Stimulated activated CD4-positive, alpha-beta T cell treated with anti-CD3 and anti-CD28 coated beads, Interleukin-1b, Interleukin-23, amount 100 ng/mL, for 24 hours (primary cell): ENCODE measurements around the gene FOXO3B.
"Not testable (repeated sequence)": the region's sequence is repeated elsewhere in the genome, so short reads cannot be mapped to it uniquely, and the experiment has no call there.

Experiments used
- DNase-seq, 4 experiments: peaks; one replicate each; pipeline ENCODE4 v3.0.0-alpha.2; 2020; ENCODE audit warnings: low read depth in 4 of 4, low spot score in 1 of 4

FOXO3B gene

GRCh38 chr17:18681767-18682571, at the start of gene FOXO3B:
TSS of gene FOXO3B (minus strand) at chr17:18682314. CDS start at chr17:18681651, 663 bp downstream.
- peak in 3 of 4 experiments; percentile 35 to 53 (median 46) for DNase-seq

DNA sequence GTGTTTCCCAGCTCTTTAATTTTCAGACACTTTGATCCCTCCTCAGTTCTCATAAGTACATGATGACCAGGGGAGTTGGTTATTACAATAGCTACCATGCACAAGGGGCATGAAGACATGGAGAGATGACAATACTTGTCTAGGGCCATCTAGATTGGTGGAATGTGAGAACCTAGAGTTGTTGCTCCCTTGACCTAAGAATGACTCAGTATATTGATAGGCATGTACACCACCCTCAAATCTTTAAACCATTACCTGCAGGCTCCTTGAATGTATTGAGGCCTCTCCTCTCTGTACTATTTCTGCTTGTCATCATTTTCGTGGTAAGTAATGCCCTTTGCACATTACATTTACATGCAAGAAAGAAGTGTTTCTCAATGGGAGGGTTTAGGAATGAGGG, 41.4 kb upstream of the FOXO3B start:
- DNase-seq: not testable (repeated sequence)

DNA sequence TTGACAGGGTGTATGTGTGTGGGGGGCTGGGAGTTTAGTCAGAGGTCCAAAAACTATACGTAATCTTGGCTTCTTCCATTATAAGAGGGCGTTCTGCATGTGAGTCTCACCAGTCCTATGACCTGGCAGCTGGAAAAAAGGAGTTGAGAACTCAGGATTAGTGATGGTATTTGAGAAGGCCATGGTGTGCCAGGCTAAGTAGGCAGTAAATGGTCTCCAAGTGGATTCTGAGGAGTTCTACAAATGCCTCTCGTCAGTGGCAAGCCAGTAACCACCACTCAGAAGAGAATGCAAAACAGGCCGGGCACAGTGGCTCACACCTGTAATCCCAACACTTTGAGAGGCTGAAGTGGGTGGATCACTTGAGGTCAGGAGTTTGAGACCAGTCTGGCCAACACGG, 40.5 kb upstream of the FOXO3B start:
- not testable (repeated sequence) for DNase-seq

DNA sequence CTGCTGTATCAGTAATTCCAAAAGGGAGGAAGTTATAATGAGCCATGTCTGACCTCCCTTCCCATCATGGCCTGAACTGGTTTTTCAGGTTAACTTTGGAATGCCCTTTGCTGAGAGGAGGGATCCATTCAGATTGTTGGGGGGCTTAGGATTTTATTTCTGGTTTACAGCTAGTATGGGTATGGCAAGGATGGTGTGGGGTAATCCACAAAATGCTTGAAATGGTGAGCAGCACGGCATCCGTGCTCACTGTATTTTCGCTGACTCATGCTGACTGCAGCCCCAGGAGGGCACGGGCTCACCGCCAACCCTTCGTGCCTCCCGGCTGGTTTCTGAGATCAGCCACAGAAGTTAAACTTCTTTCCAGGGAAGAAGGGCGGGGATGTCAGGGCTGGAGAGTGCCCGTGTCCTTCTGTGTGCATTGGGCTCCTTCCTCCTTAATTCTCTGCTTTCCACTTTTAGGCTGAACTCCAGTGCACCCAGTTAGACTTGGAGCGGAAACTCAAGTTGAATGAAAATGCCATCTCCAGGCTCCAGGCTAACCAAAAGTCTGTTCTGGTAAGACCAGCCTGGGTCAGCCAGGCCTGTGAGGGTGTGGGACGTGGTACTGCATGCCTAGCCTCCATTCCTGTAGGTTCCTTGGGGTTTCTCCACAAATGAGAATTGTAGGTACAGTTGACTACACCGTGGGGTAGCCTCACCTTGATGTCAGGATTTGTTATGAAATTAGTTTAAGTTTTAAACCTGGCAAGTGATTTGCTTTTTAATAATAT, 39.8 kb upstream of the FOXO3B start:
- DNase-seq: not testable (repeated sequence)

DNA sequence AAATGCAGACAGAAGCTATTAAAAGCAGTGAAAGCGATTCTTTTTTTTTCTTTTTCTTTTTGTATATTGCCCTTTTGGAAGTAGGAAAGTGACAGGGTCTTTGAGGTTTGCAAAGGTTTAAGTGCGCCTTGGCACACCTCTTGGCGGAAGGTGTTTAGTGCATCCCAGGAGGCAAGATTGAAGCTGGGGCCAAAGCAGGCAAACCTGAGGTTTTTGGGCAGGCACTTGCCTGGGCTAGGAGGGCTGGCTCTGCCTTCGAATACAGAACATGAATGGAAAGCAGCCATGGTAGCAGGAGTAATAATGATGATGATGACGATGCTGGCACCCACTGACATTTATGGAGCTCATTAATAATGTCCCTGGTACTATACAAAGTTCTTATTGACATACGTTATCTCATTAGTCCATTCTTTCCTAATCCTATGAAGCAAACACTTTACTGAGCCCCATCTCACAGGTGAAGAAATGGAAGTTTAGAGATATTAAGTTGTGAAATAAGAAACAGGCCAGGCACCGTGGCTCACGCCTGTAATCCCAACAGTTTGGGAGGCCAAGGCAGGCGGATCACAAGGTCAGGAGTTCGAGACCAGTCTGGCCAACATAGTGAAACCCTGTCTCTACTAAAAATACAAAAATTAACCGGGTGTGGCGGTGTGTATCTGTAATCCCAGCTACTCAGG, 37.5 kb upstream of the FOXO3B start:
- DNase-seq: not testable (repeated sequence)

DNA sequence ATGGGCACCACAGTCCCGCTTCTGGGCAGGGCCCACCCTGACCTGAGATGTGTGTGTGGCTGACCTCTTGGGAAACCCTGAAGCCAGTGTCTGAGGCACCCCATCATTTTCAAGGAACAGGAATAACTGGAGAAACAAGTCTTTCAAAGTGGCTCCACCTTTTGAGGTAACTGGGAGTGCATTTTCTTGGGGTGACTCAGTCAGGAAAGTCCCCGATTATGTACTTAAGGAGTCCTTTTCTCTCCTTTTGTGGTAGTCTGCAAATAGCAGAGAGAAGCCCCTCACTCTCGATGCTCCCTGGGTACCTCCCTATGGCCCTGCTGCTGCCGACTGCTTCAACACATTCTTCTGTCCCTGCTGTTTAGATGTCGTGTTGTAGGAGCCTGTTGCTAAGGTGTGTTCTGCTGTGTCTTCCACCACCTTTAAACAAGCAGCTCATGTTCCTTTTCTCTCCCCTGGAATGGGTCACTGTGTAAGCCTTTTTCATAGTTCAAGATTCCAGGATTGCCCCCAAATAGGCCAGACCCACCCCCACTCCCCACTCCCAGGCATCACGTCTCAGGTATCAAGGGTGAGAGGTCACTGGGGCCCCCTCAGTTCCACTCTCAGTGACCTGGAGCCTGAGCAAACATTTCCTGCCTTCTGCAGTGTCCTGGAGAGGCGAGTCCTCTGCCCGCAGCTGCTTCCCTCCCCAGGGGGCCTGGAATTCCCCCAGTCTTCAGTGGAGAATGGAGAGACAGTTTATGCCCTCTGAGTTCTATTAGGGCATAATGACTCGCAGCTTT, 36.7 kb upstream of the FOXO3B start:
- not testable (repeated sequence) for DNase-seq

DNA sequence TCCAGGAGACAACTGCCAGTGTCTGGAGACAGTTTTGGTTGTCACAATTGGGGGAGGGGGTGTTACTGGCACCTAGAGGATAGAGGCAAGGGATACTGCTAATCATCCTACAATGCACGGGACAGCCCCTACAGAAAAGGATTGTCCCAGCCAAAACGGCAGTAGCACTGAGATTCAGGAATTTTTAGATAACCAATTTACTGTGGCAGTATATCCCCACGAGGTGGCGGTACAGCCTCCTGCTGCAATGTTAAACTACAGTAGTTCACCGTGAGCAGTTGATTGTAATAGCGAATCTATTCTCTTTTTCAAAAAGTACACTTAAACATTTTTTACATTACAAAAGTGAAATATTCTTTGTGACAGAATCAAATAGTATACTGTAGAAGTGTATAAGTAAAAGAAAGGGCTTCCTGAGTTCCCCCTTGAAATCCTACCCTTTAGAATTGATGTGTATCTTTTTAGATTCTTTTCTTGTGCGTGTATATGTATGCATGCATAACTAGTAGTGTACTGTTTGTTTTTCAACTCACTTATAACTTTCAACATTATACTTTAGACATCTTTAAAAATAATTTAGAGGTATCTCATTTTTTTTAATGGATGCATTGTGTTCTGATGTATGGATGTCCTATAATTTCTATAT, 30.4 kb upstream of the FOXO3B start:
- DNase-seq: peak in 3 of 4 experiments; percentile 23 to 42 (median 42)

DNA sequence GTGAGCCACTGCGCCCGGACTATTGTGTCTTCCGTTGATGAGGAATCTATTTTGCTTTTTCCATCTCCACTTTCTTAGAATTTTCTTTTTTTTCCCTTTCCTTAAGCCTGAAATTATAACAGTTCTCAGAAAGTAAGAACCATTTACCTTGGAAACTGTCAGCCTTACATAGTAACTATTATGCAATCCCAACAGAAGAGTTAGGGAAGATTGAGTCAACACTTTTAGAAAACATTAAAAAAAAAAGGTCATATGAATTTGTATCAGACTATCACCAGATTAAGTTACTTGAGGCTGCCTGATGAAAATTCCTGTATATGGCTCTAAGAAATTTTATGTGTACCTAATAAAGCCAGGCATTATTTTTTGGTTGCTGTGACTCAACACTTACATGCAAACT, 26.1 kb upstream of the FOXO3B start:
- DNase-seq: not testable (repeated sequence)

DNA sequence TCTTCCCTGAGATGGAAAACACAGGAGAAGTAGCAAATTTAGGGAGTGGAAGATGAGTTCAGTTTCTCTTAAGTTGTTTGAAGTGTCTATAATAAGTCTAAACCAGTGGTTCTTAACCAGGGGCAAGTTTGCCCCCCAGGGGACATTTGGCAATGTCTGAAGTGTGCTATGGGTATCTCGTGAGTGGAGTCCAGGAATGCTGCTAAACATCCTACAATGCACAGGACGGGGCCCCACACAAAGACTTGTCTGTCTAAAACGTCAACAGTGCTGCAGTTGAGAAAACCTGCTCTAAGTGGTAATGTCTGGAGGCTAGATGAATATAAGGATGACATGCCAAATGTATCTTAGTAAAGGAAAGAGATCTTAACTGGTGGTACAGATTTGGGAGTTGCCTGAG, 23.8 kb upstream of the FOXO3B start:
- DNase-seq: not testable (repeated sequence)

DNA sequence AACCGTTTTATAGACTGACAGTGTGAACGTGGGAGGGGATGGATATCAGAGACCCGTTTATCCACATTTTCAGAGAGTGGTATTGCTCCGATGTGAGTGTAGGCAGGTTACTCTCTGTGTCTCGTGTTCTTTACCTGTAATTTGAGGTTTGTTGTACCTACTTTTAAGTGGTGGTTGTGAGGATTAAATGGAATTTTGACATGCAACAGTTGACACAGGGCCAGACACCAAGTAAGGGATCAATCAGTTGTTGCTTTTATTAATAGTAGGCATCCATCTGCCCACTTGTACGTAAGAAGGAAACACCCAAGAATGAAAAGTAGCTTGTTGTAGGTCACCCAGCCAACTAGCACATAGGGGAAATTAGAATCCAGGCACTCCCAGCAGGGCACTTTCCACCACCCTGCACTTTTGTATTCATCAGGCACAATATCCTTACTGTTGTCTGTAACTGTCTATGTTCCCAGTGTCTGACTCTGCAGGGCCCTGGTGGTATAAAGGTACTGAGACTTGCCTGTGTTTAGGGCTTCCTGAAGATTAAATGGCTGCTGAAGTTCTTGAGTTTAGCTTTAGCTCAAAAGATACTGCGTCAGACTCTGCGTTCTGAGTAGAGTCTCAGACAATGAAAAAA, 16.5 kb upstream of the FOXO3B start:
- DNase-seq: not testable (repeated sequence)

DNA sequence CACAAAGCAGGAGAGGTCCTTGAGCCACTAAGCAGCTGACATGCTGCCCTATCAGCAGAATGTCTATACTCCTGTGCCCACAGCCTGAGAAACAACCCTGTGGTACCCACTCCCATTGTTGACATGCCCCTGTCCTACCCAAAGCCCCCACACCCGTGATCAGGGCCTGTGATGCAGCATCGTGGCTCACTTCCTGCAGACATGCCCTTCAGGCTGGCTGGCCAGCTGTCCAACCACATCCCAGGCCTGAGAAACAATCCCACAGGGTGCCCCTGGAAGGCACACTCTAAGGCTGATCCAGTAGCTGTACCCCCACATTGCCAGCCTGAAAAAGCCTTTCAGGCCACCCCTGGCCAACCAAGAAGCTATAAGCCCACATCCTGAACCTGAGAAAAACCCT, 13.0 kb upstream of the FOXO3B start:
- DNase-seq: not testable (repeated sequence)

DNA sequence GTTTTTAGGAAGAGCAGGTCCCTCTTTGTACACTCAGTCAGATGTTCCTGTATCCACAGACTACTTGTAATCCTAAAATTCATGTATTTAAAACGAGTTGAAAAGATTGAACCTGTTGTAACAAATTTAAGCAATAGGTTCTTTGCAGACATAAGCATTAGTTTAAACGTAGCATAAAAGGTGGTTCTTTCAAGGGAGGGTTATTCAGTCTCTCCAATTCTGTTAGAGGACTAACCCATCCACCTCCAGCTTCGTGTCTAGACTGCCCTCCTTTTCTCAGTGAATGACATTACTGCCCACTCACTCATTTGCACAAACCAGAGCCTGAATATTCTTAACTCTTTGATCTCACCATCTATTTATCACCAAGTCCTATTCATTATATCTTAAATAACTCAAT, 554 bp upstream of the FOXO3B start:
- not testable (repeated sequence) for DNase-seq

DNA sequence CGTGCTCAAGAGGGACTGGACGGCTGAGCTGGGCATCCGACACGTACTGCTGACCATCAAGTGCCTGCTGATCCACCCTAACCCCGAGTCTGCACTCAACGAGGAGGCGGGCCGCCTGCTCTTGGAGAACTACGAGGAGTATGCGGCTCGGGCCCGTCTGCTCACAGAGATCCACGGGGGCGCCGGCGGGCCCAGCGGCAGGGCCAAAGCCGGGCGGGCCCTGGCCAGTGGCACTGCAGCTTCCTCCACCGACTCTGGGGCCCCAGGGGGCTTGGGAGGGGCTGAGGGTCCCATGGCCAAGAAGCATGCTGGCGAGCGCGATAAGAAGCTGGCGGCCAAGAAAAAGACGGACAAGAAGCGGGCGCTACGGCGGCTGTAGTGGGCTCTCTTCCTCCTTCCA, 4.7 kb downstream of the FOXO3B start:
- not testable (repeated sequence) for DNase-seq

- not testable (repeated sequence) for DNase-seq
Observed at GRCh38 chr17:18676928-18677327, 5.2 kb downstream of the FOXO3B start.

GRCh38 chr17:18672395-18673227, 9.5 kb downstream of the FOXO3B start:
- DNase-seq: not testable (repeated sequence)

DNA sequence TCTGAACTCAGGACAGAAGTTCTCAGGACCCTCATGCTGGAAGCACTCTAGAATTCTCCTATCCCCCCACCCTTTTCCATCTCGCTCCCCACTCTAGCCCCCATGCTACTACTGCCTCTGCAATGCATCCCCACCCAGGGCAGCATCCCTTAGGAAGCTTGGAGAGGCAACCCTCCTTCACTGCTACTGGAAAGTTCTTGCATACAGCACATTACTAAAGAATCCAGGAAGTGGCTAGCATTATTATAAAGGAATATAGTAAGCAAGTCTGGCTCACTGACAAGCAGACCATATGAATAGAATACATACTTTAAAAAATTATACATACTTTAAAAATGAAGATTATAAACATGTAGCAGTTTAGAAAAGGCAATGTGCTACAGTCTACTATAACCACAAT, 13.5 kb downstream of the FOXO3B start:
- DNase-seq: not testable (repeated sequence)

GRCh38 chr17:18667535-18667934, 14.6 kb downstream of the FOXO3B start:
- DNase-seq: not testable (repeated sequence)

- DNase-seq: not testable (repeated sequence)
Observed at GRCh38 chr17:18666326-18666725, 15.8 kb downstream of the FOXO3B start.
